Glutamatergic neuron (in vitro differentiated cells): ENCODE measurements around the gene MAGI1. TPM values are rescaled to one million over a fixed set of nuclear protein-coding genes. Genes with fewer than 3 reads are reported as not detected.

ENCODE experiments used
- DNase-seq: peaks from one replicate; pipeline ENCODE4 v3.0.0; 2022
- H3K27ac Mint-ChIP-seq: one replicate; pipeline ENCODE4 v1.8.0; 2020; ENCODE audit warnings: mild to moderate bottlenecking, mixed read lengths, inconsistent platforms; ENCODE audit not compliant: unreplicated experiment
- H3K27me3 Mint-ChIP-seq: one replicate; pipeline ENCODE4 v1.8.0; 2020; ENCODE audit warnings: mild to moderate bottlenecking, moderate library complexity, mixed read lengths, inconsistent platforms; ENCODE audit not compliant: unreplicated experiment
- H3K36me3 Mint-ChIP-seq: one replicate; pipeline ENCODE4 v1.8.0; 2020; ENCODE audit warnings: mild to moderate bottlenecking, mixed read lengths, inconsistent platforms; ENCODE audit not compliant: unreplicated experiment
- H3K4me1 Mint-ChIP-seq: one replicate; pipeline ENCODE4 v1.8.0; 2020; ENCODE audit warnings: mild to moderate bottlenecking, low read depth, mixed read lengths, inconsistent platforms; ENCODE audit not compliant: unreplicated experiment
- H3K4me3 Mint-ChIP-seq: one replicate; pipeline ENCODE4 v1.8.0; 2020; ENCODE audit warnings: mild to moderate bottlenecking, mixed read lengths, inconsistent platforms; ENCODE audit not compliant: unreplicated experiment
- H3K9me3 Mint-ChIP-seq: one replicate; pipeline ENCODE4 v1.8.0; 2020; ENCODE audit warnings: mild to moderate bottlenecking, moderate library complexity, mixed read lengths, inconsistent platforms; ENCODE audit not compliant: unreplicated experiment
- total RNA-seq: library from RNA; stranded (reverse); fragmentation: NEBNext Ultra II Directional; extraction: Animal tissue kit (Norgen Biotek cat#: 25700); gene quantifications from one replicate; pipeline ENCODE4 v1.2.1, GENCODE V29; 2021; ENCODE audit not compliant: unreplicated experiment
- TF ChIP-seq, protein P1 (sequence below): fragments of 200-600 bp; sonication (generic); IDR thresholded peaks from one replicate; pipeline ENCODE4 v1.5.0; 2021; ENCODE audit not compliant: partially characterized antibody, unreplicated experiment

Gene MAGI1
- total RNA-seq, 1 donor from 2014 or later: 46.5 TPM

DNA sequence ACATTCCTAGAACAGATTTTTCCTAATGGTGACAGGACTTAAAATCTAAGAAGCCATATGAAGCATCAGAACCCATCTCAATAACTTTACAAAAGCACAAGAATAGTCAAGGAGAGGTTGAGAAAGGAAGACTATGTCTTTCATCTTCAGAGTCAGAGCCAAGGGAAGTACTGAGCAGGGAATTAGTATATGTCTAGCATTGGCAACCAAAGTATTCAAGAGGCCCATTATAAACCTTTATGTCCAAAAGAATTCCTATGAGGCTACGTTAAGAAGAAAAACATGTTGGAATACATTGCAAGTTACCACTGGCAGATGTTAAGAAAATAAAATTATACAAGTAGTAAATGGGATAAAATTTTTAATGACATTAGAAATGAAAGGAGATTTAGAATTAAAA lies 150.5 kb downstream of the MAGI1 start:
- Mint-ChIP-seq H3K9me3 (no peaks in the 10 kb centered on the region), H3K36me3 (peaks cover 5% of the 10 kb centered on the region), H3K4me1 (peaks cover 3% of the 10 kb centered on the region), H3K27ac (no peak overlapping the region), H3K4me3 (no peak overlapping the region), H3K27me3 (no peaks in the 10 kb centered on the region)
- TF ChIP-seq, protein P1, sequence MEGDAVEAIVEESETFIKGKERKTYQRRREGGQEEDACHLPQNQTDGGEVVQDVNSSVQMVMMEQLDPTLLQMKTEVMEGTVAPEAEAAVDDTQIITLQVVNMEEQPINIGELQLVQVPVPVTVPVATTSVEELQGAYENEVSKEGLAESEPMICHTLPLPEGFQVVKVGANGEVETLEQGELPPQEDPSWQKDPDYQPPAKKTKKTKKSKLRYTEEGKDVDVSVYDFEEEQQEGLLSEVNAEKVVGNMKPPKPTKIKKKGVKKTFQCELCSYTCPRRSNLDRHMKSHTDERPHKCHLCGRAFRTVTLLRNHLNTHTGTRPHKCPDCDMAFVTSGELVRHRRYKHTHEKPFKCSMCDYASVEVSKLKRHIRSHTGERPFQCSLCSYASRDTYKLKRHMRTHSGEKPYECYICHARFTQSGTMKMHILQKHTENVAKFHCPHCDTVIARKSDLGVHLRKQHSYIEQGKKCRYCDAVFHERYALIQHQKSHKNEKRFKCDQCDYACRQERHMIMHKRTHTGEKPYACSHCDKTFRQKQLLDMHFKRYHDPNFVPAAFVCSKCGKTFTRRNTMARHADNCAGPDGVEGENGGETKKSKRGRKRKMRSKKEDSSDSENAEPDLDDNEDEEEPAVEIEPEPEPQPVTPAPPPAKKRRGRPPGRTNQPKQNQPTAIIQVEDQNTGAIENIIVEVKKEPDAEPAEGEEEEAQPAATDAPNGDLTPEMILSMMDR: no peak
- no peak for DNase-seq

- Mint-ChIP-seq H3K9me3 (no peaks in the 10 kb centered on the region), H3K36me3 (peaks cover 5% of the 10 kb centered on the region), H3K27ac (peak overlapping the region; percentile 62), H3K27me3 (no peaks in the 10 kb centered on the region), H3K4me1 (peaks cover 3% of the 10 kb centered on the region), H3K4me3 (no peak overlapping the region)
- TF ChIP-seq, protein P1: no peak
- DNase-seq: no peak
Observed at GRCh38 chr3:65886391-65886790, 152.3 kb downstream of the MAGI1 start.

- H3K9me3 Mint-ChIP-seq: no peaks in the 10 kb centered on the region
- no peak for DNase-seq
- no peaks in the 10 kb centered on the region for H3K36me3 Mint-ChIP-seq
- no peak overlapping the region for H3K27ac Mint-ChIP-seq
- peaks cover 3% of the 10 kb centered on the region for H3K4me1 Mint-ChIP-seq
- no peak overlapping the region for H3K4me3 Mint-ChIP-seq
- TF ChIP-seq, protein P1: no peak
- H3K27me3 Mint-ChIP-seq: no peaks in the 10 kb centered on the region
Observed at GRCh38 chr3:65884071-65884470, 154.6 kb downstream of the MAGI1 start.

- DNase-seq: no peak
- Mint-ChIP-seq H3K27ac (no peak overlapping the region), H3K36me3 (no peaks in the 10 kb centered on the region), H3K4me1 (peaks cover 3% of the 10 kb centered on the region), H3K27me3 (no peaks in the 10 kb centered on the region), H3K4me3 (no peak overlapping the region), H3K9me3 (no peaks in the 10 kb centered on the region)
- TF ChIP-seq, protein P1: no peak
Observed at GRCh38 chr3:65883613-65884012, 155.1 kb downstream of the MAGI1 start.

DNA sequence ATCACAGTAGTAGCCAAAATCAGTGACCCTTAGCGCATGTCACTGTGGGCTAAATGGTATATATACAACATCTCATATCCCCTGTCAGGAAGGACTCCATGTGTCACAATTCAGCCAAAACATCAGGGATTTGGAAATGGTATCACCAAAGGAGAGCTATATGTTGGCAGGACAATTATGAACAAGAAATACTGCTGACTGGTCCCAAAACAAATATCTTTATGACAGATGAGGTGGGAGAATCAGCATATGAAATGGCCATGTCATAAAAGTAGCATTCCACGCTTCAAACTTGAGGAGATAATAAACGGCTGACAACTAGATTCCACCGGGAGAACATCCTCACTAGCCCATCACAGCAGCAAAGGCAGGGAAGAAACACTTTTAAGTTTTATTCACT lies 158.4 kb downstream of the MAGI1 start:
- Mint-ChIP-seq H3K4me1 (no peaks in the 10 kb centered on the region), H3K27ac (no peak overlapping the region), H3K9me3 (no peaks in the 10 kb centered on the region), H3K36me3 (no peaks in the 10 kb centered on the region), H3K27me3 (no peaks in the 10 kb centered on the region), H3K4me3 (no peak overlapping the region)
- DNase-seq: no peak
- TF ChIP-seq, protein P1: no peak
